ENCODE data around the gene PAM. TPM values are rescaled to one million over a fixed set of nuclear protein-coding genes. Genes with fewer than 3 reads are reported as not detected.

The PAM gene
- total and polyA plus RNA-seq, 2 of the 8 experiments (the other 6 are each of a cell fraction or from before 2014, with no cell fraction given), result 30.4 to 67.8 TPM

DNA sequence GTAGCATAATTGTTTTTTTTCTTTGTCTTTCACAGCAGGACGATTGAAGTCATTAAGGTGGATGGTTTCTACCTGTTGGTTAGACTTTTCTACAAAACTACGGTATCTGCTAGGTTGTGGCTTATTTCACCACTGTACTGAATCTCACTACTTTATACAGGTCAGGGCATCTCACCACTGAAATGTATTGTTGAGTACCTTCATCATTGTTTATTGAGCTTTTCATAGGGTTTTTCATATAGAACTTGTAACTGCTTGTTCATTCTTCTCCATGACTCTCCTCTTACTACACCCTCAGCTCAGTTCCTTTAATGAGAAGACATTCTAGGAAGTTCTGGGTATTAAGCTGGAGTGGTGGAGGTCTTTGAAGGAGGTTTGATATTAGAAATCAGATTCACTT lies 75.1 kb downstream of the PAM start:
- H2AFZ ChIP-seq (ENCODE audit: low read length), result no peak overlapping the region
- H3K79me2 ChIP-seq (ENCODE audit: control insufficient read depth in 1 of 2, insufficient read depth in 2 of 2, low read length in 2 of 2), result no peaks in the 10 kb centered on the region
- no peaks in the 10 kb centered on the region for H3K23me2 ChIP-seq (ENCODE audit: low read depth, low read length)
- no peak overlapping the region for H3K18ac ChIP-seq (ENCODE audit: extremely low read depth, low read length)
- ChIA-PET POLR2A (ENCODE audit: partially characterized antibody) (no interaction called here), CTCF (ENCODE audit: partially characterized antibody) (interaction anchor here (0.9 kb wide), 1 partner anchor 11 kb away, joined by 4 read pairs; no protein-coding TSS in a partner anchor)
- no peak overlapping the region for H3K4me3 ChIP-seq (ENCODE audit: extremely low read depth in 1 of 4, insufficient read depth in 2 of 4, low read depth in 3 of 4, low read length in 4 of 4)
- no peaks in the 10 kb centered on the region for H4K20me1 ChIP-seq (replicated peaks in 1 of 2; ENCODE audit: control insufficient read depth in 1 of 2, insufficient read depth in 2 of 2, low read length in 2 of 2)
- WGBS, 2 experiments (ENCODE audit: extremely low coverage in 1 of 2, insufficient coverage in 1 of 2, insufficient read length in 1 of 2, insufficient replicate concordance in 2 of 2, low coverage in 1 of 2, low lambda C conversion rate in 2 of 2, missing lambda C conversion rate in 1 of 2), result 88% methylated on average over 2 of the region's 2 CpGs; no CpG with 5 or more reads in 1 of the 2 experiments
- no peaks in the 10 kb centered on the region for H3K36me3 ChIP-seq (ENCODE audit: control insufficient read depth in 2 of 4, insufficient read depth in 4 of 4, low read length in 3 of 4)
- H2BK20ac ChIP-seq (ENCODE audit: low read length), result no peak overlapping the region
- no peak overlapping the region for H2BK120ac ChIP-seq (replicated peaks; ENCODE audit: low read depth, low read length)
- H3K4me1 ChIP-seq (replicated peaks in 1 of 4; ENCODE audit: control insufficient read depth in 3 of 4, insufficient read depth in 4 of 4, low read length in 3 of 4), result no peaks in the 10 kb centered on the region; a peak in 1 of 7 replicates
- no peak overlapping the region for H3K27ac ChIP-seq (ENCODE audit: low read depth, low read length)
- H4K91ac ChIP-seq (replicated peaks; ENCODE audit: insufficient read length, low read length), result no peak overlapping the region
- no peak overlapping the region for H3K4ac ChIP-seq (replicated peaks; ENCODE audit: insufficient read length, low read depth, low read length)
- H3K14ac ChIP-seq (ENCODE audit: insufficient read length), result no peak overlapping the region
- no peak overlapping the region for H2BK15ac ChIP-seq (ENCODE audit: low read length)
- FAIRE-seq (no peak), DNase-seq (ENCODE audit: low read depth in 1 of 2, low spot score in 2 of 2) (no peak)
- H3K79me1 ChIP-seq (ENCODE audit: low read depth, low read length), result no peaks in the 10 kb centered on the region; the same call in 1 of the 2 replicates
- H4K5ac ChIP-seq (ENCODE audit: insufficient read length, low read depth, low read length), result no peak overlapping the region
- no peak overlapping the region for H3K23ac ChIP-seq (ENCODE audit: insufficient read length)
- no peaks in the 10 kb centered on the region for H3K27me3 ChIP-seq (replicated peaks in 1 of 4; ENCODE audit: control insufficient read depth in 3 of 4, extremely low read depth in 1 of 4, insufficient read depth in 3 of 4, low read length in 3 of 4)
- H4K8ac ChIP-seq (ENCODE audit: extremely low read depth, insufficient read depth, low read length), result no peak overlapping the region
- H3K9ac ChIP-seq (replicated peaks in 1 of 4; ENCODE audit: extremely low read depth in 1 of 4, low read depth in 3 of 4, low read length in 3 of 4), result no peak overlapping the region
- H3K9me3 ChIP-seq (ENCODE audit: insufficient read depth in 2 of 2, low read depth in 1 of 2, low read length in 1 of 2), result no peaks in the 10 kb centered on the region
- no peak overlapping the region for H2BK12ac ChIP-seq (ENCODE audit: low read depth, low read length)
- H2BK5ac ChIP-seq (ENCODE audit: low read depth, low read length), result no peak overlapping the region
- H2AK5ac ChIP-seq (ENCODE audit: low read depth, low read length), result no peak overlapping the region
- H3K4me2 ChIP-seq (ENCODE audit: insufficient read depth in 1 of 2, low read depth in 2 of 2, low read length in 2 of 2), result no peak overlapping the region
- no peak overlapping the region for H3K56ac ChIP-seq (replicated peaks; ENCODE audit: insufficient read length, low read depth, low read length)
- no peak for TF ChIP-seq ZNF274 (IDR thresholded peaks at IDR 0.05; ENCODE audit: borderline replicate concordance, extremely low read depth, low read length)
- no peak for TF ChIP-seq CBX5 (IDR thresholded peaks at IDR 0.05; ENCODE audit: low read depth, low read length)
- no peak for TF ChIP-seq JUN (IDR thresholded peaks at IDR 0.05; ENCODE audit: low read depth, low read length)
- TF ChIP-seq, protein P1, sequence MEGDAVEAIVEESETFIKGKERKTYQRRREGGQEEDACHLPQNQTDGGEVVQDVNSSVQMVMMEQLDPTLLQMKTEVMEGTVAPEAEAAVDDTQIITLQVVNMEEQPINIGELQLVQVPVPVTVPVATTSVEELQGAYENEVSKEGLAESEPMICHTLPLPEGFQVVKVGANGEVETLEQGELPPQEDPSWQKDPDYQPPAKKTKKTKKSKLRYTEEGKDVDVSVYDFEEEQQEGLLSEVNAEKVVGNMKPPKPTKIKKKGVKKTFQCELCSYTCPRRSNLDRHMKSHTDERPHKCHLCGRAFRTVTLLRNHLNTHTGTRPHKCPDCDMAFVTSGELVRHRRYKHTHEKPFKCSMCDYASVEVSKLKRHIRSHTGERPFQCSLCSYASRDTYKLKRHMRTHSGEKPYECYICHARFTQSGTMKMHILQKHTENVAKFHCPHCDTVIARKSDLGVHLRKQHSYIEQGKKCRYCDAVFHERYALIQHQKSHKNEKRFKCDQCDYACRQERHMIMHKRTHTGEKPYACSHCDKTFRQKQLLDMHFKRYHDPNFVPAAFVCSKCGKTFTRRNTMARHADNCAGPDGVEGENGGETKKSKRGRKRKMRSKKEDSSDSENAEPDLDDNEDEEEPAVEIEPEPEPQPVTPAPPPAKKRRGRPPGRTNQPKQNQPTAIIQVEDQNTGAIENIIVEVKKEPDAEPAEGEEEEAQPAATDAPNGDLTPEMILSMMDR (IDR thresholded peaks at IDR 0.05; ENCODE audit: control extremely low read depth in 1 of 3, insufficient read depth in 1 of 3, low read depth in 1 of 3, low read length in 3 of 3), result no peak
- TF ChIP-seq RBBP5 (IDR thresholded peaks at IDR 0.05; ENCODE audit: borderline replicate concordance, low read depth, low read length), result no peak
- no peak for TF ChIP-seq PHF8 (conservative IDR thresholded peaks at IDR 0.05; ENCODE audit: low read depth, low read length)
- TF ChIP-seq TAF1 (IDR thresholded peaks at IDR 0.05; ENCODE audit: low read depth, low read length), result no peak
- TF ChIP-seq, protein P2, sequence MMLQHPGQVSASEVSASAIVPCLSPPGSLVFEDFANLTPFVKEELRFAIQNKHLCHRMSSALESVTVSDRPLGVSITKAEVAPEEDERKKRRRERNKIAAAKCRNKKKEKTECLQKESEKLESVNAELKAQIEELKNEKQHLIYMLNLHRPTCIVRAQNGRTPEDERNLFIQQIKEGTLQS (IDR thresholded peaks at IDR 0.05; ENCODE audit: insufficient read depth, low read depth, low read length), result no peak
- TF ChIP-seq SP1 (IDR thresholded peaks at IDR 0.05; ENCODE audit: low read depth, low read length), result no peak
- TF ChIP-seq SAP30 (IDR thresholded peaks at IDR 0.05; ENCODE audit: insufficient read depth, insufficient replicate concordance, low read length), result no peak
- no peak for TF ChIP-seq NRF1 (IDR thresholded peaks at IDR 0.05; ENCODE audit: low read depth, low read length)

All from H1 (cell line).